HepG2 (cell line): ENCODE measurements around the gene GLRB. TPM values are rescaled to one million over a fixed set of nuclear protein-coding genes. Genes with fewer than 3 reads are reported as not detected.

Experiments used
- DNMT3B ChIP-seq: conservative IDR thresholded peaks from 2 replicates; pipeline ENCODE4 v1.6.1; 2016; ENCODE audit warnings: missing biosample characterization, control low read depth
- IKZF4 ChIP-seq: sonication (generic); formaldehyde crosslinking; IDR thresholded peaks from 2 replicates; pipeline ENCODE4 v1.5.1; 2020; ENCODE audit warnings: borderline replicate concordance, mild to moderate bottlenecking, low read depth, missing genetic modification reagents; ENCODE audit errors: not compliant biosample characterization
- KLF6 ChIP-seq: IDR thresholded peaks from 2 replicates; pipeline ENCODE4 v1.8.0; 2016; ENCODE audit warnings: missing biosample characterization, missing genetic modification reagents
- MYC ChIP-seq: sonication (generic); formaldehyde crosslinking; IDR thresholded peaks from 2 replicates; pipeline ENCODE4 v1.9.0; 2021; ENCODE audit warnings: missing genetic modification reagents, borderline replicate concordance
- NR2F6 ChIP-seq, 2 experiments: IDR thresholded peaks; 2 replicates each; pipeline ENCODE4 v1.6.1; 2016; ENCODE audit warnings: antibody characterized with exemption in 1 of 2, mild to moderate bottlenecking in 1 of 2
- PBX2 ChIP-seq: IDR thresholded peaks from 2 replicates; pipeline ENCODE4 v1.6.1; 2016; ENCODE audit warnings: control low read depth
- PTBP1 ChIP-seq: fragments of 200-400 bp; formaldehyde crosslinking; IDR thresholded peaks from 2 replicates; pipeline ENCODE4 v1.6.1; 2018; ENCODE audit warnings: low read length, low read depth; ENCODE audit not compliant: poor library complexity, severe bottlenecking
- REXO4 ChIP-seq: sonication (generic); formaldehyde crosslinking; IDR thresholded peaks from 2 replicates; pipeline ENCODE4 v1.8.0; 2022; ENCODE audit warnings: missing genetic modification reagents, mild to moderate bottlenecking, borderline replicate concordance
- SMAD3 ChIP-seq: sonication (generic); formaldehyde crosslinking; IDR thresholded peaks from 2 replicates; pipeline ENCODE4 v1.4.0; 2020; ENCODE audit warnings: missing genetic modification reagents
- UBTF ChIP-seq: sonication (generic); formaldehyde crosslinking; IDR thresholded peaks from 2 replicates; pipeline ENCODE4 v1.4.0; 2020; ENCODE audit warnings: mild to moderate bottlenecking, missing genetic modification reagents
- ZNF276 ChIP-seq: sonication (generic); formaldehyde crosslinking; IDR thresholded peaks from 2 replicates; pipeline ENCODE4 v1.4.0; 2020; ENCODE audit warnings: mild to moderate bottlenecking, low read depth, missing genetic modification reagents
- ZNF281 ChIP-seq: sonication (generic); formaldehyde crosslinking; IDR thresholded peaks from 2 replicates; pipeline ENCODE4 v1.4.0; 2020; ENCODE audit warnings: missing genetic modification reagents, borderline replicate concordance
- polyA plus RNA-seq, 8 experiments: library from polyadenylated mRNA; depleted of rRNA in 3 of 8; stranded (reverse) in 7 of 8; unstranded in 1 of 8; fragments of >200 nt; fragmentation: Illumina TruSeq in 4 of 8; extraction: Trizol in 4 of 8; gene quantifications; 2 replicates each; pipeline versions ENCODE4 v1.2.1 to v1.2.3, GENCODE V29; 2011 to 2016; ENCODE audit warnings: low read depth in 4 of 8, missing spikeins in 1 of 8, mixed read lengths in 1 of 8; ENCODE audit not compliant: insufficient read depth in 1 of 8
- total RNA-seq, 5 experiments: library from RNA; depleted of rRNA; stranded (reverse); fragments of >200 nt; fragmentation: Illumina TruSeq; extraction: Trizol; gene quantifications; 2 replicates each; pipeline ENCODE4 v1.2.3, GENCODE V29; 2016; ENCODE audit warnings: low read depth in 1 of 5
- TF ChIP-seq, protein P1 (sequence below): sonication (generic); formaldehyde crosslinking; IDR thresholded peaks from 2 replicates; pipeline ENCODE4 v1.8.1; 2023; ENCODE audit warnings: mild to moderate bottlenecking, missing genetic modification reagents
- TF ChIP-seq, protein P2 (sequence below): IDR thresholded peaks from 2 replicates; pipeline ENCODE4 v1.6.1; 2016; ENCODE audit warnings: missing compliant biosample characterization, missing genetic modification reagents, borderline replicate concordance
- TF ChIP-seq, protein P3 (sequence below): fragments of 450-650 bp; IDR thresholded peaks from 2 replicates; pipeline ENCODE4 v1.6.1; 2016

The GLRB gene
- total and polyA plus RNA-seq, 2 of the 13 experiments (the other 11 are each of a cell fraction or from before 2014, with no cell fraction given) = 0.17 to 0.24 TPM

DNA sequence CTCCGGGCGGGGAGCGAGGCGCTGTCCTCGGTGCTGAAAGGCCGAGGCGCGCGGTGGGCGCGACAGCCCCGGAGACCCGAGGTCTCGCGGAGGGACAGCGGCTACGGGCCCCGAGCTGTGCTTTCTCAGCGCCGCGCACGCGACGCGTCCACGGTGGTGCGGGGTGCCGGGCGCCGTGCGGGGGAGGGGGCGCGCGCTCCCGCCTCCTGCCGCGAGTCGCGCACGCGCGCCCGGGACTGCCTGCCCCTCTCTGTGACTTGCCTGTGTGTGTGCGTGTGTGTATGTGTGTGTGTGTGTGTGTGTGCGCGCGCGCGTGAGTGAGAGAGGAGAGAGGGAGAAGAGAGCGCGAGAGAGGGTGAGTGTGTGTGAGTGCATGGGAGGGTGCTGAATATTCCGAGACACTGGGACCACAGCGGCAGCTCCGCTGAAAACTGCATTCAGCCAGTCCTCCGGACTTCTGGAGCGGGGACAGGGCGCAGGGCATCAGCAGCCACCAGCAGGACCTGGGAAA lies 144.5 kb downstream of the GLRB start, which contains the start of gene GRIA2 (continued):
- TF ChIP-seq PBX2 (CRISPR knock-in tag) (no peak), MYC (CRISPR knock-in tag) (peak; percentile 36; the same call in 1 of the 2 replicates), UBTF (peak; percentile 30; the same call in 1 of the 2 replicates), DNMT3B (CRISPR knock-in tag) (0 out of 2 replicates have a peak, but pooled peaks have one; percentile 59), REXO4 (CRISPR knock-in tag) (no peak), ZNF276 (CRISPR knock-in tag) (0 out of 2 replicates have a peak, but pooled peaks have one; percentile 35), KLF6 (CRISPR knock-in tag) (peak; percentile 93), SMAD3 (CRISPR knock-in tag) (peak; percentile 84), IKZF4 (CRISPR knock-in tag) (peak; percentile 81), NR2F6 (IDR thresholded peaks at IDR 0.05) (no peak), NR2F6 (CRISPR knock-in tag; IDR thresholded peaks at IDR 0.05) (no peak), PTBP1 (no peak), ZNF281 (peak; percentile 67; the same call in 1 of the 2 replicates)
- TF ChIP-seq, protein P1, sequence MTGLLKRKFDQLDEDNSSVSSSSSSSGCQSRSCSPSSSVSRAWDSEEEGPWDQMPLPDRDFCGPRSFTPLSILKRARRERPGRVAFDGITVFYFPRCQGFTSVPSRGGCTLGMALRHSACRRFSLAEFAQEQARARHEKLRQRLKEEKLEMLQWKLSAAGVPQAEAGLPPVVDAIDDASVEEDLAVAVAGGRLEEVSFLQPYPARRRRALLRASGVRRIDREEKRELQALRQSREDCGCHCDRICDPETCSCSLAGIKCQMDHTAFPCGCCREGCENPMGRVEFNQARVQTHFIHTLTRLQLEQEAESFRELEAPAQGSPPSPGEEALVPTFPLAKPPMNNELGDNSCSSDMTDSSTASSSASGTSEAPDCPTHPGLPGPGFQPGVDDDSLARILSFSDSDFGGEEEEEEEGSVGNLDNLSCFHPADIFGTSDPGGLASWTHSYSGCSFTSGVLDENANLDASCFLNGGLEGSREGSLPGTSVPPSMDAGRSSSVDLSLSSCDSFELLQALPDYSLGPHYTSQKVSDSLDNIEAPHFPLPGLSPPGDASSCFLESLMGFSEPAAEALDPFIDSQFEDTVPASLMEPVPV (CRISPR knock-in tag) = no peak
- TF ChIP-seq, protein P2, sequence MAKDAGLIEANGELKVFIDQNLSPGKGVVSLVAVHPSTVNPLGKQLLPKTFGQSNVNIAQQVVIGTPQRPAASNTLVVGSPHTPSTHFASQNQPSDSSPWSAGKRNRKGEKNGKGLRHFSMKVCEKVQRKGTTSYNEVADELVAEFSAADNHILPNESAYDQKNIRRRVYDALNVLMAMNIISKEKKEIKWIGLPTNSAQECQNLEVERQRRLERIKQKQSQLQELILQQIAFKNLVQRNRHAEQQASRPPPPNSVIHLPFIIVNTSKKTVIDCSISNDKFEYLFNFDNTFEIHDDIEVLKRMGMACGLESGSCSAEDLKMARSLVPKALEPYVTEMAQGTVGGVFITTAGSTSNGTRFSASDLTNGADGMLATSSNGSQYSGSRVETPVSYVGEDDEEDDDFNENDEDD (CRISPR knock-in tag) = no peak; the same call in 1 of the 2 replicates
- TF ChIP-seq, protein P3, sequence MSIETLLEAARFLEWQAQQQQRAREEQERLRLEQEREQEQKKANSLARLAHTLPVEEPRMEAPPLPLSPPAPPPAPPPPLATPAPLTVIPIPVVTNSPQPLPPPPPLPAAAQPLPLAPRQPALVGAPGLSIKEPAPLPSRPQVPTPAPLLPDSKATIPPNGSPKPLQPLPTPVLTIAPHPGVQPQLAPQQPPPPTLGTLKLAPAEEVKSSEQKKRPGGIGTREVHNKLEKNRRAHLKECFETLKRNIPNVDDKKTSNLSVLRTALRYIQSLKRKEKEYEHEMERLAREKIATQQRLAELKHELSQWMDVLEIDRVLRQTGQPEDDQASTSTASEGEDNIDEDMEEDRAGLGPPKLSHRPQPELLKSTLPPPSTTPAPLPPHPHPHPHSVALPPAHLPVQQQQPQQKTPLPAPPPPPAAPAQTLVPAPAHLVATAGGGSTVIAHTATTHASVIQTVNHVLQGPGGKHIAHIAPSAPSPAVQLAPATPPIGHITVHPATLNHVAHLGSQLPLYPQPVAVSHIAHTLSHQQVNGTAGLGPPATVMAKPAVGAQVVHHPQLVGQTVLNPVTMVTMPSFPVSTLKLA = no peak
